ENCODE results near the gene BOLA3.

DNA sequence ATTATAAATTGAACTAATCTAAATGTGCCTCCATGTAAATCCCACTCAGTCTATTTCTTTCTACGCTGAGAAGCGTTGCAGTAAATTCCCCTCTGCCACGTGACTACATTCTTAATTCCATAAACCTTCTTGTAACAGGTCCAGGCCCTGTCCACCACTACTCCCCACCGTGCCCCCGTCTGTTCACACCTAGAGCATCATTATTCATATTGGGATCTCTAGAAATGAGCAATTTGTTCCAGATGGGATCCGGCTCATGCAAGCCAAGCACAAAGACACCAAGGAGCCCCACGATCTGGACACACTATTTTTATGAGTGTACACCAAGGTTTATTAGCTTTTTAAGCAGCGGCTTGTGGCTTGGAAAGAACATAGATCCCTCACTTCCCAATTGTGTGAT lies 38.2 kb downstream of the BOLA3 start:
- TF ChIP-seq CTCF (IDR thresholded peaks at IDR 0.05) (no peak), SIN3A (IDR thresholded peaks at IDR 0.05; ENCODE audit: borderline replicate concordance, insufficient read depth, low read depth, low read length) (no peak)
